ENCODE data around the gene FCGR3A.

Gene FCGR3A

DNA sequence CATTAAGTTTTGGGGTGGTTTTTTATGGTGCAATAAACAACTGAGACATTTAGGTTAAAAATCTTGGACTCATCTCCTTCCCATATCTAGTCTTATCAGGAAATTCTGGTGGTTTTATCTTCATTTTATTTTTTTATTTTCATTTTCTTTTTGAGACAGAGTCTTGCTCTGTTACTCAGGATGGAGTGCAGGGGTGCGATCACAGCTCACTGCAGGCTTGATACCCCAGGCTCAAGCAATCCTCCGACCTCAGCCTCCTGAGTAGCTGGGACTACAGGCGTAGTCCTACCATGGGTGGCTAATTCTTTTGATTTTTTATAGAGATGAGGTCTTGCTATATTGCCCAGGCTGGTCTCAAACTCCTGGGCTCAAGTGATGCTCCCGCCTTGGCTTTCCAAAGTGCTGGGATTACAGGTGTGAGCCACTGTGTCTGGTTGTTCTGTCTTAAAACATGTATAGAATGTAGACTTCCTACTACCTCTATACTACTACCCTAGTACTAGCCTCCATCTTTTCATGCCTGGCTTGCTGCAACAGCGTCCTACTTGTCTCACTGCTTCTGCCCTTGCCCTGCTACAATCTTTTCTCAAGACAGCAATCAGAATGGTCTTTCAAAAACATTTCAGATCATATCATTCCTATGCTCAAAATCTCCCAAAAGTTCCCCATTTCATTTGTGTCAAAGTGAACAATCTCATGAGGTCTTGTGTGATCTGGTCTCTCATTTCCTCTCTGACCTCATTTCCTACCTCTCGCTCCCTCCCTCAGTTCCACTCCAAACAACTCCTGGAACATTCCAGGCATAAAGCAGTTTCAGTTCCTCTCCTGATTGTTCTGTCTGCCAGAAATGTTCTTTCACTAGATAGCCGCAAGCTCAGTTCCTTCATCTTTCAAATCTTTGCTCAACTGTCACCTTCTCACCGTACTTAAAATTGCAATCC, 50.2 kb downstream of the FCGR3A start:
- no peak for DNase-seq

DNA sequence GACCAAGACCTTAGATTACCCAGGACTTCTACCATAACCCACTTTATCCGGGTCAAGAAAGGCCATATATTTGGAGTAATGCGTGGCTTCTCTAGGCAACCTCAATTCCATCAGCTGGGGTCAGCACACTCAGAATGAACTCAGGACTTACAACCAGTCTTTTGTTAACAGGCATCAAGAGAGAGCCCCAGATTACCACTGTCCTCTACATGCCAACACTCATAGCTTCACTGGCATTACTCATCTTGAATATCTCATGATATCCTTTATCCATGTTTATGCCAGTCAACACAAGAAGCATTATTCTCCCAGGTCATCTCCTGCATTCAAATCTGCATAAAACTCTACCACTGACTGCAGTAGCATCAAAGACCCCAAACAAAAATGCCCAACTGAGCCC, 51.0 kb downstream of the FCGR3A start:
- no peak for DNase-seq

DNA sequence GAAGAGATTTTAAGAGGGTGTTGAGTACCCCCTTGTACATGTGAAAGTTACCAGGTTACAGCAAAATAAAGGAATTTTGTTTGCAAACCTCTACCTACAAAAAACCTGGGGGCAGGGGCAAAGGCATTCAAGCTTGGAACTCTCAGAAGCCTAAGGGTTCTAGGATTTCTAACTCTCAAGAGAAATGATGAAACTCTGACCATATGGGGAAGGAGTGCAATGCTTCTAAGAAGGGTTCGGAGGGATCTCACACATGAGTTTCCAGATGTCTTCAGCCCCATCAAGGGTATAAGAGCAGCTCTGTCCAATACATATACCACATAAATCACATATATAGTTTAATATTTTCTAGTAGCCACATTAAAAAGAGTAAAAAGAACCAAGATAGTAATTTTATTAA, 51.7 kb downstream of the FCGR3A start:
- DNase-seq = no peak

DNA sequence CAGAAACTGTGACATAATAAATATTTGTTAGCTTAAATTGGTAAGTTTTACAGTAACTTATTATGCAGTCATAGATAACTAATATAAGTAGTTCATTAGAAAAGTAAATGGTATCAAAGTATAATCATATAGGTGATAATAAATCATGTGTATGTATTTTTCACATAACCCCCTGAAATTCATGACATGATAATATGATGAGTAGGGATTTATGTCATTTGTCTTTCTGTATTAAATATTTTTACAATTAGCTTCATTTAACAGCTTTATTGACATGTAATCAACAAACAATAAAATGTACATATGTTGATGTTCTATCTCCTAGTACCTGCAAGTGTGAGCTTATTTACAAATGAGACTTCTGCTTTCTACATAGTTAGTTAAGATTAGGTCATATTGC, 54.1 kb downstream of the FCGR3A start:
- DNase-seq = no peak

DNA sequence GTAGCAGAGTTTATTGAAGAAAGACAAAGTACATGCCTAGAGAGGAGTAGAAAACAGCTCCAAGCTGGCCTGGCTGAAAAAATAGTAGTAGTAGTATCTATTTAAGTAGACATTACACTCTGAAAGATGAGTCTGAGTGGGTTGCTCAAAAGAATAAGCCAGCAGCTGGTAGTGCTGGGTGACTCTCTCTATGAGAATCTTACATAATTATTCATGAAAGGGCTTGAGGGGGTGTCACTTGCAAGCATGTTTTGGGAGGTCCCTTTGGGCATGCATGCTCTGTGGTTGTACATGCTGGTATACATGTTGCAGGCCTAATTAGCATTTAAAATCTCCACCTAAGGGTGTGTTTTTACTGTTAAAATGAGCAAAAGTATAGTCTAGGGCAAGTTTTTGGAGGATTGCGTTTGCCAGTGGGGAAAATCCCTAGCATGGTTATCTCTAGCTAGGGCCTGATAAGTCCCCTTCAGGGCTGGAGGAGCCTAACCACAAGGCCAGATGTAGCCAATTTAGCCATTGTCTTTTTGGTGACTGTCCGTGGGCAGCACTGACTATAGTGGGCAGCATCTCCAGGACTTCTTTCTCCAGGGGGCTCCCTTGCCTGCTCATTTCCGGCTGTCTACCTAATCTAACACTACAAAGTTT, 55.4 kb downstream of the FCGR3A start:
- no peak for DNase-seq

DNA sequence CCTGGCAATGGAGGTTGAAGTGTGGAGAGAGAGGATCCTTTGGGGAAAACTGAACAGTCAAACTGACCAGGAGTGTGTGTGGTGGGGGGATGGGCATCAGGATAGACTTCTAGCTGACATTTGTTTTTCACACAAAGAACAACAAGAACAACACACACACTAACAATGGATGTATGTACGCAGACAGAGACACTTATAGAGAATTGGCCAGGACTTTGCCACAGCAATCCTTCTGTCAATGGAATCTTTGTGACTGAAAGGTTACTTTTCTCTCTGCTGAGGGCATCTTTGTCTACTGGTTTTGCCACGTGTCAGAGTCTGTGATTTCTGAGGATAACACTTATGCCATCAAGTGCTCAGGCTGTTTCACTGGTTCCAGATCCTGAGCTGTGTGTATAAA, 56.8 kb downstream of the FCGR3A start:
- DNase-seq = no peak

Data from HCEC 1CT (cell line).